ENCODE results near the gene ZRANB3.

DNA sequence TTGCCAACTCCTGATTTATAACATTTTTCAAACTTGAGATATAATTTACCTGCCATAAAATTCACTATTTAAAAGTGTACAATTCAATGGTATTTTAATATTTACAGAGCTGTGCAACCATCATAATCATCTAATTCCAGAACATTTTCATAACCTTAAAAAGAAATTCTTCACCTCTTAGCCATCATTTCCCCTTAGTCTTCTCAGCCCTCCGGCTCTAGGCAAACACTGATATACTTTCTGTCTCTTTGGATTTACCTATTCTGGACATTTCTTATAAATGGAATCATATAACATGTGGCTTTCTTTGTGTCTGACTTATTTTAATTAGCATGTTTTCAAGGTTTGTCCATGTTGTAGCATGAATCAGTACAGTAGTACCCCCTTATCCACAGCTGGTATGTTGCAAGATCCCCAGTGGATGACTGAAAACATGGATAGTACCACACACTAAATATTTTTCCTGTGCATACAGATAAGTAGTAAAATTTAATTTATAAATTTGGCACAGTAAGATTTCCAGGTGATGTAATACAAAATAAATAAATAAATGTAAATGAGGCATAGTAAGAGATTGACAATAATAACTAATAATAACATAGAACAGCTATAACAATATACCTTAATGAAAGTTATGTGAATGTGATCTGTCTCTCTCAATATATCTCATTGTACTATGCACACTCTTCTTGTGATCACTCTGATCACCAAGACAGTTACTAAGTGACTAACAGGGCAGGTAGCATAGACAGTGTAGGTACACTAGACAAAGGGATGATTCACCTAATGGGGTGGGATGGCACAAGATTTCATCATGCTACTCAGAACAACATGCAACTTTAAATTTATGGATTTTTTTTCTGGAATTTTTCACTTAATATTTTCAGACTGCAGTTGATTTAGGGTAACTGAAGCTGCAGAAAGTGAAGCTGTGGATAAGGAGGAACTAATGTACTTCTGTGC is 405.8 kb downstream of the ZRANB3 start:
- TF ChIP-seq, protein P1, sequence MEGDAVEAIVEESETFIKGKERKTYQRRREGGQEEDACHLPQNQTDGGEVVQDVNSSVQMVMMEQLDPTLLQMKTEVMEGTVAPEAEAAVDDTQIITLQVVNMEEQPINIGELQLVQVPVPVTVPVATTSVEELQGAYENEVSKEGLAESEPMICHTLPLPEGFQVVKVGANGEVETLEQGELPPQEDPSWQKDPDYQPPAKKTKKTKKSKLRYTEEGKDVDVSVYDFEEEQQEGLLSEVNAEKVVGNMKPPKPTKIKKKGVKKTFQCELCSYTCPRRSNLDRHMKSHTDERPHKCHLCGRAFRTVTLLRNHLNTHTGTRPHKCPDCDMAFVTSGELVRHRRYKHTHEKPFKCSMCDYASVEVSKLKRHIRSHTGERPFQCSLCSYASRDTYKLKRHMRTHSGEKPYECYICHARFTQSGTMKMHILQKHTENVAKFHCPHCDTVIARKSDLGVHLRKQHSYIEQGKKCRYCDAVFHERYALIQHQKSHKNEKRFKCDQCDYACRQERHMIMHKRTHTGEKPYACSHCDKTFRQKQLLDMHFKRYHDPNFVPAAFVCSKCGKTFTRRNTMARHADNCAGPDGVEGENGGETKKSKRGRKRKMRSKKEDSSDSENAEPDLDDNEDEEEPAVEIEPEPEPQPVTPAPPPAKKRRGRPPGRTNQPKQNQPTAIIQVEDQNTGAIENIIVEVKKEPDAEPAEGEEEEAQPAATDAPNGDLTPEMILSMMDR (IDR thresholded peaks at IDR 0.05): no peak
- TF ChIP-seq POLR2AphosphoS5 (IDR thresholded peaks at IDR 0.05) (no peak), POLR2A (IDR thresholded peaks at IDR 0.05) (no peak)

Measured in suprapubic skin (tissue), 4 donors.